HepG2 (cell line): ENCODE data around the gene ZFAND2B. TPM values are rescaled to one million over a fixed set of nuclear protein-coding genes. Genes with fewer than 3 reads are reported as not detected.

ENCODE experiments used
- ADNP ChIP-seq: sonication (generic); formaldehyde crosslinking; IDR thresholded peaks from 2 replicates; pipeline ENCODE4 v1.4.0; 2020; ENCODE audit warnings: missing genetic modification reagents
- BHLHE40 ChIP-seq: IDR thresholded peaks from 2 replicates; pipeline ENCODE4 v1.6.1; 2011; ENCODE audit warnings: low read length, improper control_type of control experiment
- CHD4 ChIP-seq: fragments of 200-600 bp; sonication (generic); IDR thresholded peaks from 2 replicates; pipeline ENCODE4 v1.7.0; 2017; ENCODE audit warnings: mild to moderate bottlenecking, low read length, borderline replicate concordance
- MTF2 ChIP-seq: sonication (generic); formaldehyde crosslinking; IDR thresholded peaks from 2 replicates; pipeline ENCODE4 v1.5.0; 2020; ENCODE audit warnings: missing genetic modification reagents, borderline replicate concordance
- NFATC3 ChIP-seq: sonication (generic); formaldehyde crosslinking; IDR thresholded peaks from 2 replicates; pipeline ENCODE4 v1.5.1; 2020; ENCODE audit warnings: mild to moderate bottlenecking, missing genetic modification reagents
- PHF5A ChIP-seq: IDR thresholded peaks from one replicate; pipeline ENCODE4 v1.6.1; 2018; ENCODE audit warnings: low read depth, missing genetic modification reagents; ENCODE audit not compliant: unreplicated experiment
- SIX4 ChIP-seq: sonication (generic); formaldehyde crosslinking; IDR thresholded peaks from 2 replicates; pipeline ENCODE4 v1.4.0; 2020; ENCODE audit warnings: missing genetic modification reagents
- SOX5 ChIP-seq: IDR thresholded peaks from 2 replicates; pipeline ENCODE4 v1.6.1; 2016; ENCODE audit warnings: borderline replicate concordance
- SP5 ChIP-seq: IDR thresholded peaks from 2 replicates; pipeline ENCODE4 v1.6.1; 2016; ENCODE audit warnings: low read depth, borderline replicate concordance
- TARDBP ChIP-seq: sonication (generic); formaldehyde crosslinking; IDR thresholded peaks from 2 replicates; pipeline ENCODE4 v1.8.0; 2022; ENCODE audit warnings: mild to moderate bottlenecking, missing genetic modification reagents
- TMF1 ChIP-seq: sonication (generic); formaldehyde crosslinking; IDR thresholded peaks from 2 replicates; pipeline ENCODE4 v1.8.1; 2022; ENCODE audit warnings: low read depth, missing genetic modification reagents
- XBP1 ChIP-seq: sonication (generic); formaldehyde crosslinking; IDR thresholded peaks from 2 replicates; pipeline ENCODE4 v1.5.0; 2020; ENCODE audit warnings: missing genetic modification reagents
- ZFAT ChIP-seq: sonication (generic); formaldehyde crosslinking; conservative IDR thresholded peaks from 2 replicates; pipeline ENCODE4 v1.8.1; 2023; ENCODE audit warnings: missing genetic modification reagents, inconsistent platforms
- ZFY ChIP-seq: sonication (generic); formaldehyde crosslinking; IDR thresholded peaks from 2 replicates; pipeline ENCODE4 v1.4.0; 2020; ENCODE audit warnings: missing genetic modification reagents
- ZNF562 ChIP-seq: sonication (generic); formaldehyde crosslinking; IDR thresholded peaks from 2 replicates; pipeline ENCODE4 v1.8.0; 2022; ENCODE audit warnings: missing genetic modification reagents, borderline replicate concordance
- ZNF570 ChIP-seq: sonication (generic); formaldehyde crosslinking; IDR thresholded peaks from 2 replicates; pipeline ENCODE4 v1.4.0; 2020; ENCODE audit warnings: mild to moderate bottlenecking, missing genetic modification reagents, borderline replicate concordance
- ZNF678 ChIP-seq: sonication (generic); formaldehyde crosslinking; IDR thresholded peaks from 2 replicates; pipeline ENCODE4 v1.4.0; 2020; ENCODE audit warnings: mild to moderate bottlenecking, missing genetic modification reagents
- ZNF749 ChIP-seq: sonication (generic); formaldehyde crosslinking; IDR thresholded peaks from 2 replicates; pipeline ENCODE4 v1.8.0; 2022; ENCODE audit warnings: mild to moderate bottlenecking, missing genetic modification reagents, moderate library complexity, borderline replicate concordance
- ZNF816 ChIP-seq: sonication (generic); formaldehyde crosslinking; IDR thresholded peaks from 2 replicates; pipeline ENCODE4 v1.8.0; 2022; ENCODE audit warnings: missing genetic modification reagents, mild to moderate bottlenecking, borderline replicate concordance
- polyA plus RNA-seq, 8 experiments: library from polyadenylated mRNA; depleted of rRNA in 3 of 8; stranded (reverse) in 7 of 8; unstranded in 1 of 8; fragments of >200 nt; fragmentation: Illumina TruSeq in 4 of 8; extraction: Trizol in 4 of 8; gene quantifications; 2 replicates each; pipeline versions ENCODE4 v1.2.1 to v1.2.3, GENCODE V29; 2011 to 2016; ENCODE audit warnings: low read depth in 4 of 8, missing spikeins in 1 of 8, mixed read lengths in 1 of 8; ENCODE audit not compliant: insufficient read depth in 1 of 8
- total RNA-seq, 5 experiments: library from RNA; depleted of rRNA; stranded (reverse); fragments of >200 nt; fragmentation: Illumina TruSeq; extraction: Trizol; gene quantifications; 2 replicates each; pipeline ENCODE4 v1.2.3, GENCODE V29; 2016; ENCODE audit warnings: low read depth in 1 of 5
- TF ChIP-seq, protein P1 (sequence below): sonication (generic); formaldehyde crosslinking; IDR thresholded peaks from 2 replicates; pipeline ENCODE4 v1.8.0; 2022; ENCODE audit warnings: missing genetic modification reagents, mild to moderate bottlenecking, moderate library complexity, borderline replicate concordance
- TF ChIP-seq, protein P2 (sequence below): sonication (generic); formaldehyde crosslinking; IDR thresholded peaks from 2 replicates; pipeline ENCODE4 v1.4.0; 2020; ENCODE audit warnings: missing genetic modification reagents
- TF ChIP-seq, protein P3 (sequence below): sonication (generic); formaldehyde crosslinking; IDR thresholded peaks from 2 replicates; pipeline ENCODE4 v1.4.0; 2020; ENCODE audit warnings: missing genetic modification reagents

Gene ZFAND2B
- total and polyA plus RNA-seq, 2 of the 13 experiments (the other 11 are each of a cell fraction or from before 2014, with no cell fraction given): 53.3 to 115 TPM

DNA sequence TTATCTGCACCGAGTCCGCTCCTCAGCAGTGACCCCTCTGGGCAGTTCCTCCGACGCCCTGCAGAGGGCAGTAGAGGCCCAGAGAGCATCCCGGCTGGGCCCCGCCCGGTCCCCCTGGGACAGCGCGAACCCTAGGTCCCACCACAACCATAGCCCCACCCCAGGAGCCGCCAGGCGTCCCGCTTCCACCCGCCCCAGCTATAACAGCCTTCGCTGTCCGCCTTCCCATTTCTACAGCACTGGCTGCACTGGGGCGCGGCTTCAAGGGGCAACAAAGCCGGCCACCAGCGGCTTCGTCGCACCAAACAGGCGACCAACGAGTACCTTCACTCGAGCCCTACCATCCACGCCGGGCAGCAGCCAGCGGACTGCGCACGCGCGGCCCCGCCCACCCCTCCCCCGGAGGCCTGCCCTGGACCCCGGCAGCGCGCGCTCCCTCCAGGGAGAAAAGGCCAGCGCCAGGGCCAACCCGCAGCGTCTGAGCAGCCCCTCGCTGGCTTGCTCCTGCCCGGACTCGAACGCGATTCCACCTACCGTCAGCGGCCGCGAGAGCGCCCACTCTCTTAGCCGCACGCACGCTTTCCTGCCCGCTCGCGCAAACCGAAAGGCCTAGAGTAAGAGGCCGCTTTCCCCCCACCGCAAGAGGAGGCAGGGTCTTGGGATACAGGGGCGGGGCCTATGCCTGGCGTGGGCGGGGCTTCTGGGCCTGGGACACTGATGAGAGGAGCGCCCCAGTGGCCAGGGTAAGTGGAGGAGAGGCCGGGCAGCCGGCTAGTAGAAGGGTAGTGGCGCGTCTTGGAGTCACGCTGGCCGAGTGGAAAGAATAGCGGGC is 46.2 kb upstream of the ZFAND2B start, which contains the start of gene NHEJ1 (continued):
- peak; percentile 93 for TF ChIP-seq TMF1 (CRISPR knock-in tag)
- TF ChIP-seq, protein P1, sequence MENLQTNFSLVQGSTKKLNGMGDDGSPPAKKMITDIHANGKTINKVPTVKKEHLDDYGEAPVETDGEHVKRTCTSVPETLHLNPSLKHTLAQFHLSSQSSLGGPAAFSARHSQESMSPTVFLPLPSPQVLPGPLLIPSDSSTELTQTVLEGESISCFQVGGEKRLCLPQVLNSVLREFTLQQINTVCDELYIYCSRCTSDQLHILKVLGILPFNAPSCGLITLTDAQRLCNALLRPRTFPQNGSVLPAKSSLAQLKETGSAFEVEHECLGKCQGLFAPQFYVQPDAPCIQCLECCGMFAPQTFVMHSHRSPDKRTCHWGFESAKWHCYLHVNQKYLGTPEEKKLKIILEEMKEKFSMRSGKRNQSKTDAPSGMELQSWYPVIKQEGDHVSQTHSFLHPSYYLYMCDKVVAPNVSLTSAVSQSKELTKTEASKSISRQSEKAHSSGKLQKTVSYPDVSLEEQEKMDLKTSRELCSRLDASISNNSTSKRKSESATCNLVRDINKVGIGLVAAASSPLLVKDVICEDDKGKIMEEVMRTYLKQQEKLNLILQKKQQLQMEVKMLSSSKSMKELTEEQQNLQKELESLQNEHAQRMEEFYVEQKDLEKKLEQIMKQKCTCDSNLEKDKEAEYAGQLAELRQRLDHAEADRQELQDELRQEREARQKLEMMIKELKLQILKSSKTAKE (CRISPR knock-in tag): peak; percentile 17; the same call in 1 of the 2 replicates
- TF ChIP-seq SIX4: peak; percentile 3; the same call in 1 of the 2 replicates
- no peak for TF ChIP-seq ZNF570
- TF ChIP-seq, protein P2, sequence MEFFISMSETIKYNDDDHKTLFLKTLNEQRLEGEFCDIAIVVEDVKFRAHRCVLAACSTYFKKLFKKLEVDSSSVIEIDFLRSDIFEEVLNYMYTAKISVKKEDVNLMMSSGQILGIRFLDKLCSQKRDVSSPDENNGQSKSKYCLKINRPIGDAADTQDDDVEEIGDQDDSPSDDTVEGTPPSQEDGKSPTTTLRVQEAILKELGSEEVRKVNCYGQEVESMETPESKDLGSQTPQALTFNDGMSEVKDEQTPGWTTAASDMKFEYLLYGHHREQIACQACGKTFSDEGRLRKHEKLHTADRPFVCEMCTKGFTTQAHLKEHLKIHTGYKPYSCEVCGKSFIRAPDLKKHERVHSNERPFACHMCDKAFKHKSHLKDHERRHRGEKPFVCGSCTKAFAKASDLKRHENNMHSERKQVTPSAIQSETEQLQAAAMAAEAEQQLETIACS (CRISPR knock-in tag): peak; percentile 71
- TF ChIP-seq TARDBP: peak; percentile 95
- TF ChIP-seq SOX5 (CRISPR knock-in tag): peak; percentile 56; the same call in 1 of the 2 replicates
- peak; percentile 28; the same call in 1 of the 2 replicates for TF ChIP-seq ZNF678 (CRISPR knock-in tag)
- TF ChIP-seq SP5: peak; percentile 73
- no peak for TF ChIP-seq CHD4
- 0 out of 2 replicates have a peak, but pooled peaks have one; percentile 78 for TF ChIP-seq XBP1
- TF ChIP-seq ADNP (CRISPR knock-in tag): no peak
- TF ChIP-seq MTF2 (CRISPR knock-in tag): no peak; the same call in 1 of the 2 replicates
- TF ChIP-seq ZFAT (CRISPR knock-in tag): 0 out of 2 replicates have a peak, but pooled peaks have one; percentile 52
- peak; percentile 80; the same call in 1 of the 2 replicates for TF ChIP-seq NFATC3
- TF ChIP-seq PHF5A (CRISPR knock-in tag): no peak
- peak; percentile 77; the same call in 1 of the 2 replicates for TF ChIP-seq ZNF749 (CRISPR knock-in tag)
- TF ChIP-seq BHLHE40: peak; percentile 13; the same call in 1 of the 2 replicates
- no peak; the same call in 1 of the 2 replicates for TF ChIP-seq ZNF562
- peak; percentile 73 for TF ChIP-seq ZNF816 (CRISPR knock-in tag)
- TF ChIP-seq, protein P3, sequence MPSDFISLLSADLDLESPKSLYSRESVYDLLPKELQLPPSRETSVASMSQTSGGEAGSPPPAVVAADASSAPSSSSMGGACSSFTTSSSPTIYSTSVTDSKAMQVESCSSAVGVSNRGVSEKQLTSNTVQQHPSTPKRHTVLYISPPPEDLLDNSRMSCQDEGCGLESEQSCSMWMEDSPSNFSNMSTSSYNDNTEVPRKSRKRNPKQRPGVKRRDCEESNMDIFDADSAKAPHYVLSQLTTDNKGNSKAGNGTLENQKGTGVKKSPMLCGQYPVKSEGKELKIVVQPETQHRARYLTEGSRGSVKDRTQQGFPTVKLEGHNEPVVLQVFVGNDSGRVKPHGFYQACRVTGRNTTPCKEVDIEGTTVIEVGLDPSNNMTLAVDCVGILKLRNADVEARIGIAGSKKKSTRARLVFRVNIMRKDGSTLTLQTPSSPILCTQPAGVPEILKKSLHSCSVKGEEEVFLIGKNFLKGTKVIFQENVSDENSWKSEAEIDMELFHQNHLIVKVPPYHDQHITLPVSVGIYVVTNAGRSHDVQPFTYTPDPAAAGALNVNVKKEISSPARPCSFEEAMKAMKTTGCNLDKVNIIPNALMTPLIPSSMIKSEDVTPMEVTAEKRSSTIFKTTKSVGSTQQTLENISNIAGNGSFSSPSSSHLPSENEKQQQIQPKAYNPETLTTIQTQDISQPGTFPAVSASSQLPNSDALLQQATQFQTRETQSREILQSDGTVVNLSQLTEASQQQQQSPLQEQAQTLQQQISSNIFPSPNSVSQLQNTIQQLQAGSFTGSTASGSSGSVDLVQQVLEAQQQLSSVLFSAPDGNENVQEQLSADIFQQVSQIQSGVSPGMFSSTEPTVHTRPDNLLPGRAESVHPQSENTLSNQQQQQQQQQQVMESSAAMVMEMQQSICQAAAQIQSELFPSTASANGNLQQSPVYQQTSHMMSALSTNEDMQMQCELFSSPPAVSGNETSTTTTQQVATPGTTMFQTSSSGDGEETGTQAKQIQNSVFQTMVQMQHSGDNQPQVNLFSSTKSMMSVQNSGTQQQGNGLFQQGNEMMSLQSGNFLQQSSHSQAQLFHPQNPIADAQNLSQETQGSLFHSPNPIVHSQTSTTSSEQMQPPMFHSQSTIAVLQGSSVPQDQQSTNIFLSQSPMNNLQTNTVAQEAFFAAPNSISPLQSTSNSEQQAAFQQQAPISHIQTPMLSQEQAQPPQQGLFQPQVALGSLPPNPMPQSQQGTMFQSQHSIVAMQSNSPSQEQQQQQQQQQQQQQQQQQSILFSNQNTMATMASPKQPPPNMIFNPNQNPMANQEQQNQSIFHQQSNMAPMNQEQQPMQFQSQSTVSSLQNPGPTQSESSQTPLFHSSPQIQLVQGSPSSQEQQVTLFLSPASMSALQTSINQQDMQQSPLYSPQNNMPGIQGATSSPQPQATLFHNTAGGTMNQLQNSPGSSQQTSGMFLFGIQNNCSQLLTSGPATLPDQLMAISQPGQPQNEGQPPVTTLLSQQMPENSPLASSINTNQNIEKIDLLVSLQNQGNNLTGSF (CRISPR knock-in tag): peak; percentile 94
- TF ChIP-seq ZFY (CRISPR knock-in tag): peak; percentile 100
